Skeletal muscle satellite cell (primary cell): Measurements from ENCODE around the gene C3orf18.

Source experiments
- H3K27me3 ChIP-seq: 2 replicates; pipeline ENCODE4 v1.7.0; 2013; ENCODE audit warnings: low read length; ENCODE audit not compliant: control insufficient read depth, insufficient read depth
- H3K36me3 ChIP-seq: 2 replicates; pipeline ENCODE4 v1.7.0; 2013; ENCODE audit warnings: mild to moderate bottlenecking, control low read depth, low read length; ENCODE audit not compliant: insufficient read depth
- H3K4me1 ChIP-seq: 2 replicates; pipeline ENCODE4 v1.7.0; 2013; ENCODE audit warnings: low read length; ENCODE audit not compliant: control insufficient read depth, insufficient read depth
- H3K4me2 ChIP-seq: 2 replicates; pipeline ENCODE4 v1.7.0; 2013; ENCODE audit warnings: mild to moderate bottlenecking, low read length
- H3K4me3 ChIP-seq: 2 replicates; pipeline ENCODE4 v1.7.0; 2013; ENCODE audit warnings: low read length
- H3K9ac ChIP-seq: 2 replicates; pipeline ENCODE4 v1.7.0; 2013; ENCODE audit warnings: mild to moderate bottlenecking, low read depth, low read length, moderate library complexity
- H3K9me3 ChIP-seq: replicated peaks from 2 replicates; pipeline ENCODE4 v1.7.0; 2013; ENCODE audit warnings: mild to moderate bottlenecking, control low read depth, low read length

The C3orf18 gene

GRCh38 chr3:50536471-50537180 is 30.9 kb downstream of the C3orf18 start:
- Histone ChIP-seq H3K36me3 (no peaks in the 10 kb centered on the region), H3K4me3 (no peak overlapping the region), H3K27me3 (peaks cover 72% of the 10 kb centered on the region), H3K4me1 (no peaks in the 10 kb centered on the region), H3K9me3 (no peaks in the 10 kb centered on the region), H3K4me2 (no peak overlapping the region), H3K9ac (no peak overlapping the region)

GRCh38 chr3:50534681-50535330 is 32.7 kb downstream of the C3orf18 start:
- H3K36me3 ChIP-seq, result no peaks in the 10 kb centered on the region
- H3K27me3 ChIP-seq, result peaks cover 72% of the 10 kb centered on the region
- H3K9ac ChIP-seq, result no peak overlapping the region
- H3K9me3 ChIP-seq, result no peaks in the 10 kb centered on the region
- no peaks in the 10 kb centered on the region for H3K4me1 ChIP-seq
- no peak overlapping the region for H3K4me3 ChIP-seq
- H3K4me2 ChIP-seq, result no peak overlapping the region

DNA sequence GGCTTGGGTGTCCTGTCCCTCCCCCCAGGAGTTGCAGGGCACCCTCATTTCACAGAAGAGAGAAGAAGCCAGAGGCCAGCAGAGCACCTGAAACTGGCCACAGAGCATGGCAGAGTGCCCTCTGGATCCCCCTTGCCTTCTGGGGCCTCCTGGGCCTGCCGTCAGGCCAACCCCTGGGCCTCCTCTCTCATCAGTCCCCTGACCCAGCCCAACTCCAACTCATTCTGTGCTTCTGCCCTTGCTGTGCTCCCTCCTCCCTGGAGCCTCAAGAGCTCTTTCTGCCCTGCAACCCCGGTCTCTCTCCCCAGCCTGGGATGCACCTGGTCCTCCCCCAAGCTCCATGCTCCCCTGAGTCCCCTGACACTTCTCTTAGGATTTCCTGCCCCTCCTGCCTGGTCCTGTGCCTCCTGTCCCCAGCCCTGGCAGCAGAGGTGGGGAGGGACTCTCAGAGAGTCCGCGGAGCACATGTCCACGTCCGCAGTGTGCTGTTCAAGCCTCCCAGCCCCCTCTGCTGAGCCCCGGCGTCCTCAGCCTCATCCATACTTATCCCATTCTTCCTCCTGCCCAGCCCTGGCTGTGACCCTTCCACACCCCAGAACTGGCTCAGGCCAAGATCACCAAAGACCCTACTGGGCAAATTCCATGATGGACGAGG is 33.6 kb downstream of the C3orf18 start:
- Histone ChIP-seq H3K27me3 (peaks cover 74% of the 10 kb centered on the region), H3K4me1 (no peaks in the 10 kb centered on the region), H3K9me3 (no peaks in the 10 kb centered on the region), H3K4me3 (no peak overlapping the region), H3K4me2 (no peak overlapping the region), H3K9ac (no peak overlapping the region), H3K36me3 (no peaks in the 10 kb centered on the region)

DNA sequence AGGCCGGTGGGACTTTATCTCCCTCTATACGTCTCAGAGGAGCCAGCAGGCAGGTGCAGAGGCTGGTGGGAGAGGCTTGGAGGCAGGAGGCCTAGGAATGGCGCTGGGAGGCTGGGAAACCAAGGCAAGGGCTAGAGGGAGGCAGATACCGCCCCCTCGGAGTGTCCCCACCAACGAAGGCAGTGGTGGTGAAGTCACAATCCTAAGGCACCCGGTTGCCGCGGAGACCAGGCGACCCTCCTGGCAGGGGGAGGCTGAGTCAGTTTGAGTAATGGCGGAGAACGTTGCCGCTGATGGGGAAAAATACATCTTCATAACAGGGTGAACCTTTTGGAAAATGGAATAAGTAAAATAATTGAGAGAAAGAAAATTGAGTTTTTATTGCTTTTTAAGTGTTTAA is 34.2 kb downstream of the C3orf18 start:
- Histone ChIP-seq H3K27me3 (peaks cover 75% of the 10 kb centered on the region), H3K36me3 (no peaks in the 10 kb centered on the region), H3K9ac (no peak overlapping the region), H3K4me3 (no peak overlapping the region), H3K4me2 (no peak overlapping the region), H3K4me1 (no peaks in the 10 kb centered on the region), H3K9me3 (no peaks in the 10 kb centered on the region)

DNA sequence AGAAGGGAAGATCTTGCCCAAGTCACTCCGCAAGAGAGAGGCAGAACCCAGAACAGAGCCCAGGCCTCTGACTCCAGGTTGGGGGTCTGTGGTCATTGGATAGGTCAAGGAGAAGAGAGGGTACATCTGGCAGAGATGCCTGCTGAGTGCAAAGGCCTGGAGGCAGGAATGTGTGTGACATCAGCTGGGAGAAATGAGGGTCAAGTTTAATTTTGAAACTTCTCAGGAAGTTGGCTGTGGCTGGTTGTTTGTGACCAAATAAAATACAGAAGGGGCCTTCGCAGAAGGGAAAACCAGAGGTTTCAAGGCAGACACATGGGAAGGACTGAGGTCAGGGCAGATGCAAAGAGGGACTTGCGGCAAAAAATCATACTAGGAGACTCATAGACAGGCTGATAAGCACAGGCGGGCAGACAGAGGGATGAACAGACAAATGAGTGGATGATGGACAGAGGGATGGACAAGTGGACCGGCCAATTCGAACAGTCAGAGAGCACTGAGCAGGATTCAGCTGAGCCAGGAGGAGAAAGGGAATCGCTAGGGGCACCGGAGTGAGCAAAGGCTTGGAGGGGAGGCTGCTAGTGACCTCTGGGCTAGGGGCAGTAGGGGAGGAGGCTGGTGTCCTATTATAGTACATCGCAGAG is 35.4 kb downstream of the C3orf18 start:
- Histone ChIP-seq H3K27me3 (peaks cover 76% of the 10 kb centered on the region), H3K4me2 (no peak overlapping the region), H3K4me1 (no peaks in the 10 kb centered on the region), H3K4me3 (no peak overlapping the region), H3K9ac (no peak overlapping the region), H3K36me3 (no peaks in the 10 kb centered on the region), H3K9me3 (no peaks in the 10 kb centered on the region)

GRCh38 chr3:50531201-50531600 is 36.3 kb downstream of the C3orf18 start:
- Histone ChIP-seq H3K9ac (no peak overlapping the region), H3K36me3 (no peaks in the 10 kb centered on the region), H3K4me3 (no peak overlapping the region), H3K4me2 (no peak overlapping the region), H3K27me3 (peaks cover 69% of the 10 kb centered on the region), H3K4me1 (no peaks in the 10 kb centered on the region), H3K9me3 (no peaks in the 10 kb centered on the region)

DNA sequence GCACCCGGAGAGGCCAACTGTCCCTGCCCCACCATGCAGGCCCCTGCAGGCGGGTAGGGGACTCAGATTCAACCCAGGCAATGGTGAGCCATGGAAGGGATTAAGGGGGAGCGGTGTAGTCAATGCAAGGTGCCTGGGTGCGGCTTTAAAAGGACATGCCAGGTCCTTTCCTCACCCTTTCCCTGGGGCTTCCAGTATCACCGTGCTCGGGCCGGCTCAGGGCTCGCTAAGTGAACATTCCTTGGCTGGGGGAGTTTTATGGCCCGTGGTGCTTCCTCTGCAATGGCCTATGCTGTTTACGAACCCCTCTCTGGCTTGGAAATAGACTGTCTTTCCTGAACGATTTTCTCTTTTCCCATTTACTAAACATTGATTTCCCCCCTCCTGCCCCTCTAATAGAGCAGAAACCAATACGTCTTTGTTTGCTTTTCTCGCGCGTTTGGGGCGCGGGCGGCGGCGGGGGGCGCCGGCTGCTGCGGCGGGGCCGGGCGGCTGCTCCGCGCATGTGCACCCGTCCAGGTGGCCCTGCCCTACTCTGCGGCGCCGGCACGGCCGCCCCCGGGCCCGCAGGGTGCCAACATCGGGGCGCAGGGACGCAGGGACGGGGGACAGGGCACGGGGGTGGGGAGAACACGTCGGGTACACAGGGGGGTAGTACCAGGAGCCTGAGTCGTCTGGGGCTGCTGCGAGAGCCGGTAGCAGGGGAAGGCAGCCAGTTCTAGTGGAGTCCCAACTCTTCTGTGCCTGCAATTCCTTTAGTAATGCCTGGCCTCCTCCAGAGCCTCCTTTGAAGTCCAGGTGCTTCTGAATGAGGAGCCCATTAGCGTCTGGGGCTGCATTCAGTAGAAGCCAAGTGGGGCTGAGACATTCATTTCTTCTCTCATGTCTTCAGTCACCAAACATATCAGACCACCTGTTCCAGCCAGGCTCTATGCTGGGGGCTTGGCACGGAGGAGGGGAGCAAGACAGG is 37.3 kb downstream of the C3orf18 start:
- Histone ChIP-seq H3K9ac (no peak overlapping the region), H3K36me3 (no peaks in the 10 kb centered on the region), H3K4me2 (no peak overlapping the region), H3K27me3 (peaks cover 64% of the 10 kb centered on the region), H3K4me3 (no peak overlapping the region), H3K9me3 (no peaks in the 10 kb centered on the region), H3K4me1 (no peaks in the 10 kb centered on the region)

DNA sequence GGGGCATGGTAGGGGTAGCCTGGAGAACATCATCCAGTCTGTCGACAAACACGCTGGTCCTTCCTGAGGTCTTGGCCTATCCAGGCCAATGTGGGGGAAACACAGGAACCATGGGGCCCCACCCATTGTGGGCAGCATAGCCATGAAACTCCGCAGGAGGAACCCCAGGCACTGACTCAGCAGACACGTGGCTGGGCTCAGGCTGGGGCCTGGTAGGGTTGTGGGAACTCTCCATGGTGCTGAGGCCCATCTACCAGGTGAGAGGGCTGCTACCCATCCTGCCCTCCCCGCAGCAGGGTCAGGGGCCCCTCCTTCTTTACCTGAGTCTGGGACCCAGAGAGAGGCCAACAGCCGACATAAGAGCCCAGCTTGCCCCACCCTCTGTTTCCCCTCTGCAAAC is 41.6 kb downstream of the C3orf18 start:
- Histone ChIP-seq H3K4me1 (no peaks in the 10 kb centered on the region), H3K4me2 (no peak overlapping the region), H3K36me3 (no peaks in the 10 kb centered on the region), H3K27me3 (peaks cover 49% of the 10 kb centered on the region), H3K9me3 (no peaks in the 10 kb centered on the region), H3K9ac (no peak overlapping the region), H3K4me3 (no peak overlapping the region)

- no peak overlapping the region for H3K4me3 ChIP-seq
- peaks cover 49% of the 10 kb centered on the region for H3K27me3 ChIP-seq
- H3K9me3 ChIP-seq, result no peaks in the 10 kb centered on the region
- H3K4me1 ChIP-seq, result no peaks in the 10 kb centered on the region
- no peaks in the 10 kb centered on the region for H3K36me3 ChIP-seq
- no peak overlapping the region for H3K9ac ChIP-seq
- H3K4me2 ChIP-seq, result no peak overlapping the region
Observed at GRCh38 chr3:50525191-50525910, 42.2 kb downstream of the C3orf18 start.

GRCh38 chr3:50524746-50525145 is 42.8 kb downstream of the C3orf18 start:
- Histone ChIP-seq H3K4me2 (no peak overlapping the region), H3K9ac (no peak overlapping the region), H3K36me3 (no peaks in the 10 kb centered on the region), H3K27me3 (peaks cover 44% of the 10 kb centered on the region), H3K4me3 (no peak overlapping the region), H3K4me1 (no peaks in the 10 kb centered on the region), H3K9me3 (no peaks in the 10 kb centered on the region)
